GM18511 (cell line): ENCODE measurements around the gene AREL1.

Source experiments
- ATAC-seq: cut with Tn5 transposase; IDR thresholded peaks from one replicate; pipeline ENCODE4 v1.9.1; 2021; ENCODE audit warnings: mild to moderate bottlenecking, moderate library complexity; ENCODE audit not compliant: unreplicated experiment

The AREL1 gene

GRCh38 chr14:74638966-74639365, 73.9 kb downstream of the AREL1 start:
- no peak for ATAC-seq

GRCh38 chr14:74638066-74638465, 74.8 kb downstream of the AREL1 start:
- ATAC-seq: no peak

- no peak for ATAC-seq
Observed at GRCh38 chr14:74637178-74637550, 75.7 kb downstream of the AREL1 start.

GRCh38 chr14:74636424-74637177, 76.3 kb downstream of the AREL1 start:
- no peak for ATAC-seq

- no peak for ATAC-seq
Observed at GRCh38 chr14:74635847-74636246, 77.0 kb downstream of the AREL1 start.

GRCh38 chr14:74634964-74635363, 77.9 kb downstream of the AREL1 start:
- no peak for ATAC-seq

GRCh38 chr14:74634481-74634880, 78.4 kb downstream of the AREL1 start:
- ATAC-seq: no peak

GRCh38 chr14:74630881-74631690, 81.8 kb downstream of the AREL1 start:
- ATAC-seq: no peak

GRCh38 chr14:74628418-74628817, 84.5 kb downstream of the AREL1 start:
- no peak for ATAC-seq

GRCh38 chr14:74627076-74627475, 85.8 kb downstream of the AREL1 start:
- no peak for ATAC-seq

GRCh38 chr14:74622257-74622656, 90.6 kb downstream of the AREL1 start:
- ATAC-seq: no peak

GRCh38 chr14:74621556-74621955, 91.3 kb downstream of the AREL1 start:
- no peak for ATAC-seq

GRCh38 chr14:74620923-74621322, 92.0 kb downstream of the AREL1 start:
- ATAC-seq: no peak

GRCh38 chr14:74620497-74620921, 92.4 kb downstream of the AREL1 start:
- no peak for ATAC-seq

GRCh38 chr14:74619672-74620131, 93.2 kb downstream of the AREL1 start:
- ATAC-seq: no peak

- peak; percentile 58 for ATAC-seq
Observed at GRCh38 chr14:74618078-74618952, 94.6 kb downstream of the AREL1 start.

GRCh38 chr14:74616996-74617700, 95.7 kb downstream of the AREL1 start:
- ATAC-seq: no peak

GRCh38 chr14:74616507-74616906, 96.4 kb downstream of the AREL1 start:
- ATAC-seq: no peak

- ATAC-seq: no peak
Observed at GRCh38 chr14:74615735-74616134, 97.1 kb downstream of the AREL1 start.
